K562 (cell line): Measurements from ENCODE around the gene PYY. TPM values are rescaled to one million over a fixed set of nuclear protein-coding genes. Genes with fewer than 3 reads are reported as not detected.

Source experiments
- ATAC-seq: fragments of 200-7000 bp; cut with Tn5 transposase; 3 replicates; pipeline ENCODE4 v1.9.1; 2020; ENCODE audit warnings: moderate library complexity
- BruUV-seq: library from RNA; stranded (reverse); fragments of 400-500 nt; replicated peaks from 2 replicates; lab custom pipeline; 2021; lab: Mats Ljungman, UMichigan
- CTCF ChIA-PET: fragments of 300-600 bp; formaldehyde crosslinking; extraction: SDS; loops from one replicate; lab custom pipeline; 2021; ENCODE audit warnings: low intra/inter-chr PET ratio; lab: Yijun Ruan, JAX
- POLR2A ChIA-PET: fragments of 300-600, 350-650 bp; sonication (Branson Sonifier 250); formaldehyde crosslinking; extraction: SDS; loops from one replicate; lab custom pipeline; 2021; ENCODE audit warnings: antibody characterized with exemption, inconsistent platforms; lab: Yijun Ruan, JAX
- DNase-seq, 4 experiments: peaks; one replicate each; pipeline versions ENCODE4 v3.0.0 to v3.0.0-alpha.2; 2011 to 2018; ENCODE audit warnings: low spot score in 3 of 4, mixed read lengths in 3 of 4; ENCODE audit errors: extremely low read depth in 1 of 4
- FAIRE-seq: peaks from 2 replicates; lab custom pipeline; 2011; peaks lifted over from hg19 to GRCh38; lab: Jason Lieb, UNC
- H2AFZ ChIP-seq: 2 replicates; pipeline ENCODE4 v1.6.0; 2011; ENCODE audit warnings: low read depth, low read length, control low read depth, inconsistent platforms
- H3K27ac ChIP-seq: fragments of 200-600 bp; 3 replicates; pipeline ENCODE4 v1.8.0; 2011; ENCODE audit warnings: low read depth, mild to moderate bottlenecking, control low read depth, inconsistent platforms, low read length, moderate library complexity, mixed read lengths; ENCODE audit errors: extremely low read depth
- H3K27me3 ChIP-seq, 2 experiments: fragments of 300-600 bp in 1 of 2; 2 replicates in 1 of 2; 3 replicates in 1 of 2; pipeline versions ENCODE4 v1.6.0 to v1.8.0; 2011; ENCODE audit warnings: inconsistent platforms in 2 of 2, low read length in 2 of 2, mild to moderate bottlenecking in 1 of 2, mixed read lengths in 1 of 2, moderate library complexity in 1 of 2; ENCODE audit not compliant: control insufficient read depth in 2 of 2, insufficient read depth in 2 of 2
- H3K36me3 ChIP-seq: fragments of 300-600 bp; 3 replicates; pipeline ENCODE4 v1.8.0; 2011; ENCODE audit warnings: mild to moderate bottlenecking, low read length, inconsistent platforms; ENCODE audit not compliant: control insufficient read depth, insufficient read depth
- H3K4me1 ChIP-seq, 2 experiments: fragments of 200-600 bp in 1 of 2; replicated peaks in 1 of 2; 2 replicates in 1 of 2; 3 replicates in 1 of 2; pipeline versions ENCODE4 v1.5.1 to v1.8.0; 2011; ENCODE audit warnings: inconsistent platforms in 2 of 2, low read length in 2 of 2, mild to moderate bottlenecking in 1 of 2, mixed read lengths in 1 of 2, moderate library complexity in 1 of 2; ENCODE audit not compliant: control insufficient read depth in 2 of 2, insufficient read depth in 2 of 2
- H3K4me2 ChIP-seq: 2 replicates; pipeline ENCODE4 v1.6.1; 2011; ENCODE audit warnings: low read length, control low read depth, inconsistent platforms, mixed read lengths; ENCODE audit not compliant: insufficient read depth
- H3K4me3 ChIP-seq: fragments of 200-600 bp; sonication (generic), shearing (Covaris generic); 2 replicates; pipeline ENCODE4 v1.5.1; 2016; ENCODE audit warnings: control low read depth, inconsistent platforms
- H3K79me2 ChIP-seq: fragments of 200-600 bp; 3 replicates; pipeline ENCODE4 v1.8.0; 2011; ENCODE audit warnings: low read length, inconsistent platforms; ENCODE audit not compliant: control insufficient read depth, insufficient read depth
- H3K9ac ChIP-seq, 2 experiments: 2 replicates each; pipeline versions ENCODE4 v1.6.0 to v1.6.1; 2011; ENCODE audit warnings: low read depth in 2 of 2, low read length in 2 of 2, control low read depth in 1 of 2, inconsistent platforms in 1 of 2, mild to moderate bottlenecking in 1 of 2, mixed read lengths in 1 of 2; ENCODE audit not compliant: insufficient read depth in 1 of 2
- H3K9me1 ChIP-seq: one replicate; pipeline ENCODE4 v1.6.0; 2011; ENCODE audit warnings: inconsistent platforms, mild to moderate bottlenecking, low read length, moderate library complexity; ENCODE audit not compliant: control insufficient read depth, insufficient read depth
- H3K9me3 ChIP-seq: replicated peaks from 2 replicates; pipeline ENCODE4 v1.5.1; 2011; ENCODE audit warnings: low read depth, low read length, inconsistent platforms; ENCODE audit not compliant: control insufficient read depth, insufficient read depth
- H4K20me1 ChIP-seq: replicated peaks from 2 replicates; pipeline ENCODE4 v1.6.1; 2011; ENCODE audit warnings: low read length, inconsistent platforms, mixed read lengths; ENCODE audit not compliant: control insufficient read depth, insufficient read depth
- CHD2 ChIP-seq: IDR thresholded peaks from 2 replicates; pipeline ENCODE4 v1.6.1; 2011; ENCODE audit warnings: low read depth, low read length
- DMBX1 ChIP-seq: fragments of 250-450 bp; sonication (Bioruptor Pico); IDR thresholded peaks from 2 replicates; pipeline ENCODE4 v1.8.0; 2022; ENCODE audit warnings: inconsistent platforms, mild to moderate bottlenecking, moderate library complexity, borderline replicate concordance
- KAT8 ChIP-seq: fragments of 450-650 bp; IDR thresholded peaks from 2 replicates; pipeline ENCODE4 v1.6.1; 2016; ENCODE audit warnings: low read depth, mild to moderate bottlenecking
- MIER1 ChIP-seq: fragments of 450-650 bp; IDR thresholded peaks from 2 replicates; pipeline ENCODE4 v1.6.1; 2016; ENCODE audit warnings: antibody characterized with exemption, mild to moderate bottlenecking, low read depth
- PTTG1 ChIP-seq: fragments of 450-650 bp; IDR thresholded peaks from 2 replicates; pipeline ENCODE4 v1.6.1; 2016; ENCODE audit warnings: low read depth, mild to moderate bottlenecking, missing genetic modification characterization, missing compliant biosample characterization
- RBM14 ChIP-seq: fragments of 200-400 bp; formaldehyde crosslinking; IDR thresholded peaks from 2 replicates; pipeline ENCODE4 v1.6.1; 2018; ENCODE audit warnings: low read depth, mild to moderate bottlenecking, low read length, moderate library complexity, borderline replicate concordance; ENCODE audit not compliant: insufficient read depth
- ZBTB7A ChIP-seq: IDR thresholded peaks from 2 replicates; pipeline ENCODE4 v1.6.1; 2011; ENCODE audit warnings: low read depth, mild to moderate bottlenecking, low read length, moderate library complexity, borderline replicate concordance; ENCODE audit not compliant: control insufficient read depth
- WGBS: fragments of 100-300 bp; shearing (Covaris generic); methylation state at CpG from one replicate; pipeline ENCODE4 v1.1.6; 2016; ENCODE audit warnings: low coverage, mixed read lengths; ENCODE audit not compliant: insufficient coverage; ENCODE audit errors: missing lambda C conversion rate; 5-methylcytosine and 5-hydroxymethylcytosine counted together
- in situ Hi-C: fragments of 300-500 bp; cut with MboI; formaldehyde crosslinking; loops from 4 replicates; pipeline ENCODE4 v1.15.0; 2018; ENCODE audit warnings: inconsistent platforms, mixed read lengths
- intact Hi-C: fragments of 100-400 bp; cut with micrococcal nuclease; formaldehyde crosslinking; loops from 2 replicates; pipeline ENCODE4 v1.14.2; 2022
- polyA plus RNA-seq, 8 experiments: library from polyadenylated mRNA; depleted of rRNA in 4 of 8; stranded (reverse) in 5 of 8; unstranded in 3 of 8; fragments of >200 nt; fragmentation: Nextera tagmentation in 2 of 8; fragmentation: Illumina TruSeq in 1 of 8; extraction: Ambion mirVana in 2 of 8; extraction: Trizol in 1 of 8; gene quantifications; 2 replicates each; pipeline versions ENCODE4 v1.2.1 to v1.2.3, GENCODE V29; 2011 to 2014; ENCODE audit warnings: inconsistent platforms in 1 of 8, missing spikeins in 1 of 8
- total RNA-seq, 7 experiments: library from RNA; depleted of rRNA in 6 of 7; stranded (reverse); fragments of >200 nt in 6 of 7; fragmentation: Illumina TruSeq in 2 of 7; extraction: Trizol in 2 of 7; gene quantifications; 2 replicates each; pipeline versions ENCODE4 v1.2.1 to v1.2.3, GENCODE V29; 2011 to 2021; ENCODE audit warnings: low replicate concordance in 1 of 7
- TF ChIP-seq, protein P1 (sequence below): IDR thresholded peaks from 3 replicates; pipeline ENCODE4 v1.6.1; 2011; ENCODE audit warnings: borderline replicate concordance, mild to moderate bottlenecking, moderate library complexity; ENCODE audit not compliant: insufficient read length; ENCODE audit errors: extremely low read depth
- TF ChIP-seq, protein P2 (sequence below): fragments of 450-650 bp; formaldehyde crosslinking; IDR thresholded peaks from 2 replicates; pipeline ENCODE4 v1.4.0; 2020; ENCODE audit warnings: mild to moderate bottlenecking
- TF ChIP-seq, protein P3 (sequence below), 2 experiments: IDR thresholded peaks in 1 of 2; conservative IDR thresholded peaks in 1 of 2; 2 replicates each; pipeline ENCODE4 v1.6.1; 2016; ENCODE audit warnings: low read depth in 2 of 2, mild to moderate bottlenecking in 1 of 2, missing compliant biosample characterization in 1 of 2, missing genetic modification characterization in 1 of 2, moderate library complexity in 1 of 2
- TF ChIP-seq, protein P4 (sequence below): fragments of 450-650 bp; formaldehyde crosslinking; IDR thresholded peaks from 2 replicates; pipeline ENCODE4 v1.4.0; 2020; ENCODE audit warnings: mild to moderate bottlenecking, mixed read lengths

PYY gene
- total and polyA plus RNA-seq, 9 of the 15 experiments (the other 6 are each of a cell fraction or from before 2014, with no cell fraction given) = not detected

DNA sequence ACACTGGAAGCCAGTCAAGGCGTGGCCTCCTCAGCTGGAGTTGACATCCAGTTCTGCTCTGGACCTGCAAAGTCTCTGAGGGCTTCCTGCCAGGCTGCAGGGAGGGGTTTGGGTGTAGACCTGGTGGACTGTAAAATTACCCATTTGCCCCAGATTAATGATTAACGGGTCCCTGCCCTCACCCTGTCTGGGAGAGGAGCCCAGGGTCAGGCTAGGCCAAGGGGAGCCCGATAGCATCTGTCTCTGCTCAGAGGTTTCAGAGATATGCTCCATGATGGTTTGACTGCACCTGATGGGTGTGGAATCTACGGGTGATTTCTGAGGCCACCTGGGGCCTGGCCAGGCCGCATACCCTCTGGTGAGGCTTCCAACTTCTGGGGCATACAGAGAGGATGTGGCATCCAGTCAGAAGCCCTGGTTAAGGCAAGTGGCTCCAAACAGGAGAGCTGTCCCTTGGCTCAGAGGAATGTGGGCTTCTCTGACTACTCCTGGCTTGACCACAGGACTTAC, 22.6 kb downstream of the PYY start (continued):
- TF ChIP-seq, protein P1, sequence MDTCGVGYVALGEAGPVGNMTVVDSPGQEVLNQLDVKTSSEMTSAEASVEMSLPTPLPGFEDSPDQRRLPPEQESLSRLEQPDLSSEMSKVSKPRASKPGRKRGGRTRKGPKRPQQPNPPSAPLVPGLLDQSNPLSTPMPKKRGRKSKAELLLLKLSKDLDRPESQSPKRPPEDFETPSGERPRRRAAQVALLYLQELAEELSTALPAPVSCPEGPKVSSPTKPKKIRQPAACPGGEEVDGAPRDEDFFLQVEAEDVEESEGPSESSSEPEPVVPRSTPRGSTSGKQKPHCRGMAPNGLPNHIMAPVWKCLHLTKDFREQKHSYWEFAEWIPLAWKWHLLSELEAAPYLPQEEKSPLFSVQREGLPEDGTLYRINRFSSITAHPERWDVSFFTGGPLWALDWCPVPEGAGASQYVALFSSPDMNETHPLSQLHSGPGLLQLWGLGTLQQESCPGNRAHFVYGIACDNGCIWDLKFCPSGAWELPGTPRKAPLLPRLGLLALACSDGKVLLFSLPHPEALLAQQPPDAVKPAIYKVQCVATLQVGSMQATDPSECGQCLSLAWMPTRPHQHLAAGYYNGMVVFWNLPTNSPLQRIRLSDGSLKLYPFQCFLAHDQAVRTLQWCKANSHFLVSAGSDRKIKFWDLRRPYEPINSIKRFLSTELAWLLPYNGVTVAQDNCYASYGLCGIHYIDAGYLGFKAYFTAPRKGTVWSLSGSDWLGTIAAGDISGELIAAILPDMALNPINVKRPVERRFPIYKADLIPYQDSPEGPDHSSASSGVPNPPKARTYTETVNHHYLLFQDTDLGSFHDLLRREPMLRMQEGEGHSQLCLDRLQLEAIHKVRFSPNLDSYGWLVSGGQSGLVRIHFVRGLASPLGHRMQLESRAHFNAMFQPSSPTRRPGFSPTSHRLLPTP = no peak
- TF ChIP-seq, protein P2, sequence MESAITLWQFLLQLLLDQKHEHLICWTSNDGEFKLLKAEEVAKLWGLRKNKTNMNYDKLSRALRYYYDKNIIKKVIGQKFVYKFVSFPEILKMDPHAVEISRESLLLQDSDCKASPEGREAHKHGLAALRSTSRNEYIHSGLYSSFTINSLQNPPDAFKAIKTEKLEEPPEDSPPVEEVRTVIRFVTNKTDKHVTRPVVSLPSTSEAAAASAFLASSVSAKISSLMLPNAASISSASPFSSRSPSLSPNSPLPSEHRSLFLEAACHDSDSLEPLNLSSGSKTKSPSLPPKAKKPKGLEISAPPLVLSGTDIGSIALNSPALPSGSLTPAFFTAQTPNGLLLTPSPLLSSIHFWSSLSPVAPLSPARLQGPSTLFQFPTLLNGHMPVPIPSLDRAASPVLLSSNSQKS = no peak
- TF ChIP-seq MIER1 (no peak), KAT8 (no peak)

DNA sequence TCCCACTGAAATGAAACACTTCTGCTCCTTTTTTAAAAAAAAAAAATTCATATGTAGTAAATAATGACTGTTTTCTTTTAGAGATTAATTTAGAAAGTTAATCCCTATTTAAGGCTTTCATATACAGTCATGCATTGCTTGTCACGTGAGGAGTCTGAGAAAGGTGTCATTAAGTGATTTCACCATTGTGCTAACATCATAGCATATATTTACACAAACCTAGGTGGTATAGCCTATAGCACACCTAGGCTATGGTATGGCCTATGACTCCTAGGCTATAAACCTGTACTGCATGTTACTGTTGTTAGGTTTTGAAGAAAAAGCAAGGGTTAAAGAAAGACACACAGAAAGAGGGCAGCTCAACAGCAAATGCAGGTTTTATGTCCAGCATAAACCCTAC, 25.1 kb downstream of the PYY start:
- BruUV-seq = no TSS peak
- Histone ChIP-seq H2AFZ (no peak overlapping the region), H3K79me2 (no peaks in the 10 kb centered on the region), H3K9me1 (no peaks in the 10 kb centered on the region), H3K27ac (no peak overlapping the region), H3K4me2 (no peak overlapping the region), H3K36me3 (no peaks in the 10 kb centered on the region), H3K27me3 (peaks cover 27 to 54% of the 10 kb centered on the region in 2 experiments), H3K4me1 (peaks cover 0 to 5% of the 10 kb centered on the region in 2 experiments; a peak in 3 of 5 replicates), H3K4me3 (no peak overlapping the region), H3K9ac (no peak overlapping the region), H3K9me3 (no peaks in the 10 kb centered on the region), H4K20me1 (no peaks in the 10 kb centered on the region)
- CTCF ChIA-PET = no interaction called here
- intact Hi-C loops = no loop called here
- FAIRE-seq (no peak), DNase-seq (no peak), ATAC-seq (no peak)
- WGBS = 0% methylated on average over 1 of the region's 1 CpG
- POLR2A ChIA-PET = interaction anchor here (0.5 to 0.7 kb wide), 2 partner anchors 89 to 188 kb away, joined by 3 read pairs; no protein-coding TSS in a partner anchor
- in situ Hi-C loops = loop anchor here (25.0 kb wide), 1 partner anchor 409 kb away; the partner anchor contains the start of gene GRN
- TF ChIP-seq ZBTB7A (no peak), DMBX1 (CRISPR knock-in tag) (no peak), PTTG1 (tag) (no peak), RBM14 (no peak), CHD2 (no peak)
- TF ChIP-seq, protein P3, sequence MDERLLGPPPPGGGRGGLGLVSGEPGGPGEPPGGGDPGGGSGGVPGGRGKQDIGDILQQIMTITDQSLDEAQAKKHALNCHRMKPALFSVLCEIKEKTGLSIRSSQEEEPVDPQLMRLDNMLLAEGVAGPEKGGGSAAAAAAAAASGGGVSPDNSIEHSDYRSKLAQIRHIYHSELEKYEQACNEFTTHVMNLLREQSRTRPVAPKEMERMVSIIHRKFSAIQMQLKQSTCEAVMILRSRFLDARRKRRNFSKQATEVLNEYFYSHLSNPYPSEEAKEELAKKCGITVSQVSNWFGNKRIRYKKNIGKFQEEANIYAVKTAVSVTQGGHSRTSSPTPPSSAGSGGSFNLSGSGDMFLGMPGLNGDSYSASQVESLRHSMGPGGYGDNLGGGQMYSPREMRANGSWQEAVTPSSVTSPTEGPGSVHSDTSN (CRISPR knock-in tag; IDR thresholded peaks at IDR 0.05; ENCODE audit: low read depth) = no peak
- TF ChIP-seq, protein P3 (tag; conservative IDR thresholded peaks at IDR 0.05; ENCODE audit: low read depth) = no peak
- TF ChIP-seq, protein P4, sequence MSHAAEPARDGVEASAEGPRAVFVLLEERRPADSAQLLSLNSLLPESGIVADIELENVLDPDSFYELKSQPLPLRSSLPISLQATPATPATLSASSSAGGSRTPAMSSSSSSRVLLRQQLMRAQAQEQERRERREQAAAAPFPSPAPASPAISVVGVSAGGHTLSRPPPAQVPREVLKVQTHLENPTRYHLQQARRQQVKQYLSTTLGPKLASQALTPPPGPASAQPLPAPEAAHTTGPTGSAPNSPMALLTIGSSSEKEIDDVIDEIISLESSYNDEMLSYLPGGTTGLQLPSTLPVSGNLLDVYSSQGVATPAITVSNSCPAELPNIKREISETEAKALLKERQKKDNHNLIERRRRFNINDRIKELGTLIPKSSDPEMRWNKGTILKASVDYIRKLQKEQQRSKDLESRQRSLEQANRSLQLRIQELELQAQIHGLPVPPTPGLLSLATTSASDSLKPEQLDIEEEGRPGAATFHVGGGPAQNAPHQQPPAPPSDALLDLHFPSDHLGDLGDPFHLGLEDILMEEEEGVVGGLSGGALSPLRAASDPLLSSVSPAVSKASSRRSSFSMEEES (CRISPR knock-in tag) = no peak
